Left ventricle myocardium inferior (tissue), 1 donor: ENCODE data around the gene ROPN1. TPM values are rescaled to one million over a fixed set of nuclear protein-coding genes. Genes with fewer than 3 reads are reported as not detected.

Experiments
- DNase-seq: peaks from one replicate; pipeline ENCODE4 v3.0.0-alpha.2; 2020
- H3K27ac ChIP-seq: fragments of 200-600 bp; replicated peaks from 2 replicates; pipeline ENCODE4 v1.8.0; 2021
- H3K27me3 ChIP-seq: fragments of 200-600 bp; 2 replicates; pipeline ENCODE4 v1.8.0; 2021; ENCODE audit warnings: low read depth
- H3K36me3 ChIP-seq: fragments of 200-600 bp; 2 replicates; pipeline ENCODE4 v1.8.0; 2021
- H3K4me1 ChIP-seq: fragments of 200-600 bp; 2 replicates; pipeline ENCODE4 v1.8.0; 2021
- H3K4me3 ChIP-seq: fragments of 200-600 bp; 2 replicates; pipeline ENCODE4 v1.8.0; 2021; ENCODE audit warnings: mild to moderate bottlenecking, moderate library complexity
- H3K9me3 ChIP-seq: fragments of 200-600 bp; replicated peaks from 2 replicates; pipeline ENCODE4 v1.8.0; 2021
- CTCF ChIP-seq: fragments of 200-600 bp; IDR thresholded peaks from 2 replicates; pipeline ENCODE4 v1.8.0; 2021; ENCODE audit warnings: antibody characterized with exemption, mild to moderate bottlenecking, borderline replicate concordance
- intact Hi-C: fragments of 100-400 bp; cut with micrococcal nuclease; formaldehyde crosslinking; loops from one replicate; pipeline ENCODE4 v1.11.0; 2022
- total RNA-seq: library from RNA; stranded (reverse); fragmentation: NEBNext Ultra II Directional; extraction: Animal tissue kit (Norgen Biotek cat#: 25700); gene quantifications from one replicate; pipeline ENCODE4 v1.2.1, GENCODE V29; 2021
- donor health status: DM: no; HTN: yes; CAD: no; lungs with severe emphysema.

ROPN1 gene
- total RNA-seq, 1 donor from 2014 or later = not detected

- Histone ChIP-seq H3K4me3 (no peak overlapping the region), H3K27ac (no peak overlapping the region), H3K4me1 (no peaks in the 10 kb centered on the region), H3K36me3 (peaks cover 44% of the 10 kb centered on the region), H3K27me3 (no peaks in the 10 kb centered on the region), H3K9me3 (peaks cover 47% of the 10 kb centered on the region)
- intact Hi-C loops = no loop called here
- no peak for TF ChIP-seq CTCF
- DNase-seq = no peak
Measured at GRCh38 chr3:123920868-123921267, 71.1 kb downstream of the ROPN1 start.

- Histone ChIP-seq H3K9me3 (peaks cover 47% of the 10 kb centered on the region), H3K4me1 (no peaks in the 10 kb centered on the region), H3K4me3 (no peak overlapping the region), H3K36me3 (peaks cover 42% of the 10 kb centered on the region), H3K27ac (no peak overlapping the region), H3K27me3 (no peaks in the 10 kb centered on the region)
- DNase-seq = no peak
- intact Hi-C loops = no loop called here
- no peak for TF ChIP-seq CTCF
Measured at GRCh38 chr3:123920383-123920782, 71.5 kb downstream of the ROPN1 start.

GRCh38 chr3:123919353-123919752 lies 72.6 kb downstream of the ROPN1 start:
- Histone ChIP-seq H3K4me1 (no peaks in the 10 kb centered on the region), H3K27me3 (no peaks in the 10 kb centered on the region), H3K4me3 (no peak overlapping the region), H3K27ac (no peak overlapping the region), H3K9me3 (peaks cover 43% of the 10 kb centered on the region), H3K36me3 (peaks cover 42% of the 10 kb centered on the region)
- no peak for TF ChIP-seq CTCF
- no peak for DNase-seq
- intact Hi-C loops = no loop called here

Other genes starting within 250 kb of the ROPN1 start
- gene MYLK, start 107.8 kb downstream of the ROPN1 start, total RNA-seq = 11.1 TPM
- gene CCDC14, start 30.9 kb downstream of the ROPN1 start, total RNA-seq = 6.9 TPM
- 74.6 TPM for gene KALRN, start 41.2 kb upstream of the ROPN1 start, total RNA-seq